PFSK-1 (cell line): ENCODE measurements around the gene RPS13.

Experiments
- FOXP2 ChIP-seq: optimal IDR thresholded peaks from 2 replicates; pipeline ENCODE3; 2011; ENCODE audit warnings: borderline replicate concordance, control low read depth, inconsistent platforms; ENCODE audit not compliant: insufficient read depth; ENCODE audit errors: extremely low read length, extremely low read depth
- POLR2AphosphoS5 ChIP-seq: IDR thresholded peaks from 2 replicates; pipeline ENCODE4 v1.6.1; 2012; ENCODE audit warnings: low read depth, mild to moderate bottlenecking, control low read depth, low read length, moderate library complexity
- REST ChIP-seq, 2 experiments: IDR thresholded peaks; 2 replicates each; pipeline versions ENCODE4 v1.6.1 to v1.8.0; 2011 to 2012; ENCODE audit warnings: low read depth in 2 of 2, low read length in 2 of 2, control low read depth in 1 of 2, inconsistent platforms in 1 of 2, mild to moderate bottlenecking in 1 of 2, moderate library complexity in 1 of 2; ENCODE audit not compliant: insufficient read depth in 1 of 2
- SIN3A ChIP-seq: IDR thresholded peaks from 2 replicates; pipeline ENCODE4 v1.6.1; 2012; ENCODE audit warnings: mild to moderate bottlenecking, low read length, moderate library complexity, borderline replicate concordance; ENCODE audit not compliant: insufficient read depth
- TAF1 ChIP-seq: IDR thresholded peaks from 2 replicates; pipeline ENCODE4 v1.6.1; 2012; ENCODE audit warnings: low read length, control low read depth, borderline replicate concordance; ENCODE audit not compliant: insufficient read depth

RPS13 gene

GRCh38 chr11:17046690-17047089 lies 30.8 kb downstream of the RPS13 start:
- TF ChIP-seq FOXP2 (no peak), REST (IDR thresholded peaks at IDR 0.05; ENCODE audit: insufficient read depth in 1 of 2, low read depth in 2 of 2, low read length in 2 of 2) (no peak), POLR2AphosphoS5 (no peak), SIN3A (no peak)

GRCh38 chr11:17036666-17037658 lies 40.5 kb downstream of the RPS13 start:
- no peak for TF ChIP-seq TAF1
- no peak for TF ChIP-seq POLR2AphosphoS5
- TF ChIP-seq FOXP2 = no peak
- TF ChIP-seq REST (IDR thresholded peaks at IDR 0.05; ENCODE audit: insufficient read depth in 1 of 2, low read depth in 2 of 2, low read length in 2 of 2) = no peak
- TF ChIP-seq SIN3A = no peak

- TF ChIP-seq SIN3A = no peak
- no peak for TF ChIP-seq FOXP2
- TF ChIP-seq REST (IDR thresholded peaks at IDR 0.05; ENCODE audit: insufficient read depth in 1 of 2, low read depth in 2 of 2, low read length in 2 of 2) = no peak
- TF ChIP-seq TAF1 = no peak
- no peak for TF ChIP-seq POLR2AphosphoS5
These were observed 50.9 kb downstream of the RPS13 start for GRCh38 chr11:17026487-17027082.

- TF ChIP-seq SIN3A = no peak
- no peak for TF ChIP-seq FOXP2
- no peak for TF ChIP-seq REST (IDR thresholded peaks at IDR 0.05; ENCODE audit: insufficient read depth in 1 of 2, low read depth in 2 of 2, low read length in 2 of 2)
- no peak for TF ChIP-seq TAF1
- no peak for TF ChIP-seq POLR2AphosphoS5
These were observed 52.5 kb downstream of the RPS13 start for GRCh38 chr11:17024924-17025323.
